Ovary (tissue), 3 donors: ENCODE measurements around the gene ARID1B.

Experiments used
- EP300 ChIP-seq: sonication (generic); formaldehyde crosslinking; IDR thresholded peaks from one replicate; pipeline ENCODE4 v1.6.1; 2017; ENCODE audit warnings: antibody characterized with exemption
- POLR2A ChIP-seq: fragments of 450-650 bp; IDR thresholded peaks from one replicate; pipeline ENCODE4 v1.6.1; 2017; ENCODE audit warnings: antibody characterized with exemption, mild to moderate bottlenecking, moderate library complexity
- TF ChIP-seq, protein P1 (sequence below), 3 donors: fragments of 450-650 bp in 2 of 3; fragments of 200-600 bp in 1 of 3; IDR thresholded peaks; one replicate each; pipeline versions ENCODE4 v1.5.1 to v1.8.0; 2016 to 2022; ENCODE audit warnings: antibody characterized with exemption in 3 of 3, mild to moderate bottlenecking in 1 of 3
- donor health status: DM: no; HTN: no; CAD: no.

DNA sequence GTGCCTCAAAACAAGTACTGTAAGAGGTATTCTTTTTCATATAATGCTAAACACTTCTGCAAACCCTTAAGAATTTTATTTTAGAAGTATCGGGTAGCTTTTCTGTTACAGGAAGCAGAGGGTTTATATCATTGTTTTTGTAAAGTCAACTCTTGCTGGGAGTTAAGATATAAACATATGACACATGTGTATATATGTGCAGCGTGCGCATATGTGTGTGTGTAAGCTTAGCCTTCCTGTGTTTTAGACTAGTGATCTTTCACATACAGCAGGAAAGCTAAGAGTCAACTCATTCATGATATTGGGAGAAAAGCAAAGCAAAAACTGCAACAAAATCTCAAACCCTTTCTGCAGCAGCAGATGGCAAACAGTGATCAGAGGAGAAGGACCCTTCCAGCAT is 102.4 kb downstream of the ARID1B start:
- TF ChIP-seq, protein P1, sequence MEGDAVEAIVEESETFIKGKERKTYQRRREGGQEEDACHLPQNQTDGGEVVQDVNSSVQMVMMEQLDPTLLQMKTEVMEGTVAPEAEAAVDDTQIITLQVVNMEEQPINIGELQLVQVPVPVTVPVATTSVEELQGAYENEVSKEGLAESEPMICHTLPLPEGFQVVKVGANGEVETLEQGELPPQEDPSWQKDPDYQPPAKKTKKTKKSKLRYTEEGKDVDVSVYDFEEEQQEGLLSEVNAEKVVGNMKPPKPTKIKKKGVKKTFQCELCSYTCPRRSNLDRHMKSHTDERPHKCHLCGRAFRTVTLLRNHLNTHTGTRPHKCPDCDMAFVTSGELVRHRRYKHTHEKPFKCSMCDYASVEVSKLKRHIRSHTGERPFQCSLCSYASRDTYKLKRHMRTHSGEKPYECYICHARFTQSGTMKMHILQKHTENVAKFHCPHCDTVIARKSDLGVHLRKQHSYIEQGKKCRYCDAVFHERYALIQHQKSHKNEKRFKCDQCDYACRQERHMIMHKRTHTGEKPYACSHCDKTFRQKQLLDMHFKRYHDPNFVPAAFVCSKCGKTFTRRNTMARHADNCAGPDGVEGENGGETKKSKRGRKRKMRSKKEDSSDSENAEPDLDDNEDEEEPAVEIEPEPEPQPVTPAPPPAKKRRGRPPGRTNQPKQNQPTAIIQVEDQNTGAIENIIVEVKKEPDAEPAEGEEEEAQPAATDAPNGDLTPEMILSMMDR (IDR thresholded peaks at IDR 0.05): no peak
- TF ChIP-seq POLR2A: no peak
- TF ChIP-seq EP300: no peak
